Adrenal gland (tissue), 12 donors: ENCODE results near the gene APOL1. TPM values are rescaled to one million over a fixed set of nuclear protein-coding genes. Genes with fewer than 3 reads are reported as not detected.

Experiments used
- DNase-seq, 7 donors: peaks; one replicate each; pipeline ENCODE4 v3.0.0-alpha.2; 2019 to 2020
- H3K27ac ChIP-seq, 5 donors: fragments of 200-600 bp; sonication (generic) in 4 of 5; 1 replicate in 3 of 5; 2 replicates in 2 of 5; pipeline versions ENCODE4 v1.5.1 to v1.8.0; 2016 to 2020; ENCODE audit warnings: mild to moderate bottlenecking in 1 of 5
- H3K27me3 ChIP-seq: fragments of 200-600 bp; 2 replicates; pipeline ENCODE4 v1.8.0; 2021
- H3K36me3 ChIP-seq, 2 donors: fragments of 200-600 bp; replicated peaks in 1 of 2; 1 replicate in 1 of 2; 2 replicates in 1 of 2; pipeline versions ENCODE4 v1.5.1 to v1.8.0; 2018 to 2022
- H3K4me1 ChIP-seq, 2 donors: fragments of 200-600 bp; replicated peaks in 1 of 2; 1 replicate in 1 of 2; 2 replicates in 1 of 2; pipeline versions ENCODE4 v1.5.1 to v1.8.0; 2018 to 2021
- H3K4me3 ChIP-seq, 4 donors: fragments of 200-600 bp; sonication (generic) in 3 of 4; one replicate each; pipeline ENCODE4 v1.5.1; 2016 to 2018
- H3K9me3 ChIP-seq, 3 donors: fragments of 200-600 bp; sonication (generic) in 1 of 3; replicated peaks in 1 of 3; 1 replicate in 2 of 3; 2 replicates in 1 of 3; pipeline versions ENCODE4 v1.5.1 to v1.8.0; 2016 to 2021
- POLR2A ChIP-seq, 2 donors: fragments of 450-650 bp; IDR thresholded peaks; one replicate each; pipeline ENCODE4 v1.6.1; 2017; ENCODE audit warnings: antibody characterized with exemption in 2 of 2, mild to moderate bottlenecking in 2 of 2, moderate library complexity in 1 of 2
- WGBS, 4 donors: extraction: QIAGEN DNeasy Blood & Tissue Kit in 2 of 4; methylation state at CpG; one replicate each; pipeline versions ENCODE4 v1.1.5 to v1.1.7; 2013 to 2017; 5-methylcytosine and 5-hydroxymethylcytosine counted together
- intact Hi-C, 2 donors: fragments of 100-400 bp; cut with DNase I; formaldehyde crosslinking; loops; one replicate each; pipeline versions ENCODE4 v1.14.1 to v1.15.0; 2022 to 2023
- polyA plus RNA-seq, 3 donors: library from polyadenylated mRNA; stranded (reverse); fragments of 200-250 nt in 2 of 3; fragments of 350-450 nt in 1 of 3; fragmentation: Illumina TruSeq in 1 of 3; extraction: RNeasy Lipid Tissue Mini Kit (QIAGEN cat#74804) in 1 of 3; gene quantifications; one replicate each; pipeline ENCODE4 v1.2.3, GENCODE V29; 2013 to 2014
- total RNA-seq, 9 donors: library from RNA; depleted of rRNA in 4 of 9; stranded (reverse); fragments of >200 nt in 4 of 9; fragments of 120-200 nt in 1 of 9; fragmentation: NEBNext Ultra II Directional in 1 of 9; extraction: Animal tissue kit (Norgen Biotek cat#: 25700) in 1 of 9; gene quantifications; one replicate each; pipeline versions ENCODE4 v1.1.0 to v1.2.4, GENCODE V29; 2013 to 2023
- TF ChIP-seq, protein P1 (sequence below), 6 experiments: fragments of 450-650 bp in 4 of 6; fragments of 200-600 bp in 2 of 6; sonication (generic) in 1 of 6; IDR thresholded peaks; 1 replicate in 5 of 6; 2 replicates in 1 of 6; pipeline versions ENCODE4 v1.5.1 to v1.8.0; 2016 to 2021; ENCODE audit warnings: antibody characterized with exemption in 6 of 6, mild to moderate bottlenecking in 2 of 6, moderate library complexity in 1 of 6
- donor health status: healthy with polysubstance abuse.
- donor health status: Bipolar disorder and iron deficiency.
- donor health status: DM: yes; HTN: yes; CAD: no.
- donor health status: DM: no; HTN: no; CAD: no.
- donor health status: DM: no; HTN: no; CAD: no.
- donor health status: DM: yes; HTN: yes; CAD: no.

The APOL1 gene
- total and polyA plus RNA-seq, 12 donors, result 2.1 to 39.0 (median 25.5) TPM

DNA sequence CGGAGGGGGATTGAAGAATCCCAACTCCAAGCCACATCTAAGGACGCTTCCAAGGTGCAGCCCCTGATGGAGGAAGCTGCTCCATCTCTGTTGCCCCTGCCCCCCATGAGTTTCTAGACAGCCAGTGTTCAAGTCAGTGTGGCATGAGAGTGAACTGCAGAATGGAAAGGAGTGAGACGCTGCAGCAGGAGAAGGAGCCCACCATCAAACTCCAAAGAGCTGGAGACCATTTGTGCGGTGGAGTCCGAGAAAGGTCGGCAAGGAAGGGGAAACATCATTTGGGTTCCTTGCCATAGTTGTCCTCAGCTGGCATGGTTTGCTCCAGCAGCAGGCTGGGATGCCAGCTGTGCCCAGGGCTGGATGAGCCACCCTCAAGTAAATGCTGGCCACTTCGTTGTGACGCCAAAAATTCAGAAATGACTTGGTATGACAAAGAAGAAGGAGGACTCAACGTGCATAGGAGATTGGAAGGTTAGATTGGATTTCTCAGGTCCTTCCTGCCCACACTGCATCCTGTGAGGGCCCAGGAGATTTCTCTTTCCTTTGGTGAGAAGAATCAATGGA lies 30.0 kb upstream of the APOL1 start:
- DNase-seq, result peak in 1 of 7 donors; percentile 39
- Histone ChIP-seq H3K9me3 (no peaks in the 10 kb centered on the region), H3K27me3 (no peaks in the 10 kb centered on the region), H3K36me3 (peaks cover 0 to 8% of the 10 kb centered on the region in 2 donors), H3K4me1 (no peaks in the 10 kb centered on the region), H3K27ac (no peak overlapping the region), H3K4me3 (no peak overlapping the region)
- intact Hi-C loops, result no loop called here
- no peak for TF ChIP-seq POLR2A (IDR thresholded peaks at IDR 0.05)
- WGBS, 4 donors, result 82 to 91% (median 88%) methylated on average over 9 of the region's 9 CpGs

DNA sequence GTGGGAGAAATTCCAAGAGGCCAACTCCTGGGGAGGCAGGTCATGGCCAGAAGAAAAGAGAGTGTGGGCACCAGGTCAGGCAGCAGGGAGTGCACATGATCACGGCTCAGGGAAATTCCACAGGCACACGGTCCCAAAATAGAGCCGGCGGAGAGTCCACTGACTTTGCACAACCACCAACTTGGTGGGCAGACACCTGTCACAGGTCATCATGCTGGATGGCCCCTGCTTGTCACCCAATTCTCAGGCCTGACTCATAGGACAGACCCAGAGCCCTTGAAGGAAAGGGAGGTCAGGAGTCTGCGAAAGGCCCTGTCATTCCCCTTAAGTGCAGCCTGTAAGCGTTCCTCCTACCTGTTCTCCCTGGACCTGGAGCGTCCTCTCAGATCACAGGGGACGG lies 29.4 kb upstream of the APOL1 start:
- Histone ChIP-seq H3K9me3 (no peaks in the 10 kb centered on the region), H3K4me3 (no peak overlapping the region), H3K36me3 (peaks cover 0 to 13% of the 10 kb centered on the region in 2 donors), H3K27ac (no peak overlapping the region), H3K27me3 (no peaks in the 10 kb centered on the region), H3K4me1 (no peaks in the 10 kb centered on the region)
- DNase-seq, result peak in 1 of 7 donors; percentile 39
- TF ChIP-seq, protein P1, sequence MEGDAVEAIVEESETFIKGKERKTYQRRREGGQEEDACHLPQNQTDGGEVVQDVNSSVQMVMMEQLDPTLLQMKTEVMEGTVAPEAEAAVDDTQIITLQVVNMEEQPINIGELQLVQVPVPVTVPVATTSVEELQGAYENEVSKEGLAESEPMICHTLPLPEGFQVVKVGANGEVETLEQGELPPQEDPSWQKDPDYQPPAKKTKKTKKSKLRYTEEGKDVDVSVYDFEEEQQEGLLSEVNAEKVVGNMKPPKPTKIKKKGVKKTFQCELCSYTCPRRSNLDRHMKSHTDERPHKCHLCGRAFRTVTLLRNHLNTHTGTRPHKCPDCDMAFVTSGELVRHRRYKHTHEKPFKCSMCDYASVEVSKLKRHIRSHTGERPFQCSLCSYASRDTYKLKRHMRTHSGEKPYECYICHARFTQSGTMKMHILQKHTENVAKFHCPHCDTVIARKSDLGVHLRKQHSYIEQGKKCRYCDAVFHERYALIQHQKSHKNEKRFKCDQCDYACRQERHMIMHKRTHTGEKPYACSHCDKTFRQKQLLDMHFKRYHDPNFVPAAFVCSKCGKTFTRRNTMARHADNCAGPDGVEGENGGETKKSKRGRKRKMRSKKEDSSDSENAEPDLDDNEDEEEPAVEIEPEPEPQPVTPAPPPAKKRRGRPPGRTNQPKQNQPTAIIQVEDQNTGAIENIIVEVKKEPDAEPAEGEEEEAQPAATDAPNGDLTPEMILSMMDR (IDR thresholded peaks at IDR 0.05), result no peak
- TF ChIP-seq POLR2A (IDR thresholded peaks at IDR 0.05), result no peak
- WGBS, 4 donors, result 86 to 96% (median 88%) methylated on average over 5 to 8 of the region's 8 CpGs
- intact Hi-C loops, result no loop called here

DNA sequence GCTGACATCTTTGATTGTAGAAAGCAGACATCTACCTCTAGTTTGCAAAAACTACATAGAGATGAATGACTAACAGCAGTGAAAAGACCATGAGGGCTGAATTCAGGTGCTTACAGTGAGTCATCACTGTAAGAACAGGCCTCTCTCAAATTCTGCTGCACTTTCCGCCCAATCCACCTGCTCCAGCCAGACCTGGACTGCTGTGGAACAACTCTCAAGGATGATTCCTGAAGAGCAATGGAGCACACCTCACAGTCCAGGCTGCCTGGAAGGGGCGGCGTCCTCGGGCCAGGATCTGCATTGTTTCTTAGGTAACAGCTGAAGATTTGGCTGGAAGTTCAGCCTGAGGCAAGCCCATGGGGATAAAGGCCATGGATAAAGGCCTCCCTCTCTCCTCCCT lies 28.7 kb upstream of the APOL1 start:
- Histone ChIP-seq H3K4me3 (no peak overlapping the region), H3K4me1 (no peaks in the 10 kb centered on the region), H3K27me3 (no peaks in the 10 kb centered on the region), H3K27ac (no peak overlapping the region), H3K9me3 (no peaks in the 10 kb centered on the region), H3K36me3 (peaks cover 0 to 21% of the 10 kb centered on the region in 2 donors)
- WGBS, 4 donors, result 60 to 95% (median 87%) methylated on average over 1 to 4 of the region's 4 CpGs
- intact Hi-C loops, result no loop called here
- TF ChIP-seq, protein P1 (IDR thresholded peaks at IDR 0.05), result no peak
- no peak for TF ChIP-seq POLR2A (IDR thresholded peaks at IDR 0.05)
- peak in 1 of 7 donors; percentile 48 for DNase-seq

DNA sequence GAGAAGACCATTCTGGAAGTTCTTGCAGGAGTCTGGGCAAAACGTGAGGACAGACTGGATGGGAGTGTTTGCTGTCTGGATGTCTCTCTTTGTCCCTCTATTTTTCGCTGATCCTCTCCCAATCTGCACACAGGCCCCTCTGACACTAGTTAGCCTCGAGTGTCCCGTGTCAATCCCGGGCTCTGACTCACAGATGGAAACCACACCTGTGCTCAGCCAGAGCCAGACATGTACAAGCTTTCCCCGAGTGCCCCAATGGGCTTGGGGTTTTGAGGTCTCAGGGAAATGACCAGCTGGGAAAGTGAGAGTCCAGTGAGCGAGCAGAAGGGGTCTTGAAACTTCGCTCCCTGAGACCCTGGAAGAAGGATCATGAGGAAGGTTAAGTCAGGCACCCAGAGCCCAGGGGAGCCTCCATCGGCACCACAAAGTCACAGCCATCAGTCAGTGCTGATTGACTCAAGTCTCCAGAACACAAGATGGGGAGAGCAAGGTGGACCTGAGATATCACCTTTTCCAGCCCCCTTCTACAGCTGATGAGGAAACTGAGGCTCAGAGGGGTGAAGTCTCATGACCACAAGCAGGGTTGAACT lies 27.5 kb upstream of the APOL1 start:
- H3K4me3 ChIP-seq, result no peak overlapping the region
- 87 to 91% (median 89%) methylated on average over 8 to 9 of the region's 9 CpGs for WGBS, 4 donors
- no peak for TF ChIP-seq POLR2A (IDR thresholded peaks at IDR 0.05)
- TF ChIP-seq, protein P1 (IDR thresholded peaks at IDR 0.05), result no peak
- peak in 1 of 7 donors; percentile 46 for DNase-seq
- H3K27ac ChIP-seq, result no peak overlapping the region
- no peaks in the 10 kb centered on the region for H3K4me1 ChIP-seq
- no peaks in the 10 kb centered on the region for H3K9me3 ChIP-seq
- intact Hi-C loops, result no loop called here
- H3K27me3 ChIP-seq, result no peaks in the 10 kb centered on the region
- peaks cover 0 to 32% of the 10 kb centered on the region in 2 donors for H3K36me3 ChIP-seq

DNA sequence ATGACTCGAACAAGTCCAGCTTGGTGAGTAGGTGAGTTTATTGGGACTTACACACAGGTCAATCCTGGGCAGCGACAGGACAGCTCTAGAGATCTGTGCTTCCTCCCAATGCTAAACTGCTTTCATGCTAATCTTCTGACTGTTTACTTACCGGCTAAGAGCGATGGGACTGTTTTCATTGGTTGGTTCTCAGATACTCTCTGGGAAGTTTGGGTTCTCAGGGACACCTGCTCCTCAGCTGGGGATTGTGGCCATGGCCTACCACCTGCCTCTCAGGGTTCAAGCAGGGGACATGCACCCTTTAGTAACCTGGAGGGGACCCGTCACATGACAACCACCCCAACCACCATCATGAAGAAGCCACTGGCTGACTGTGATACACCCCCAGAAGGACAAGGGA lies 26.7 kb upstream of the APOL1 start:
- H3K36me3 ChIP-seq, result peaks cover 0 to 39% of the 10 kb centered on the region in 2 donors

More for the DNA sequence above, 26.7 kb upstream of the APOL1 start:
- no peaks in the 10 kb centered on the region for H3K27me3 ChIP-seq
- 94 to 100% (median 97%) methylated on average over 3 to 5 of the region's 5 CpGs for WGBS, 4 donors
- no peak overlapping the region for H3K27ac ChIP-seq
- intact Hi-C loops, result no loop called here
- no peaks in the 10 kb centered on the region for H3K9me3 ChIP-seq
- peak in 1 of 7 donors; percentile 35 for DNase-seq
- TF ChIP-seq, protein P1 (IDR thresholded peaks at IDR 0.05), result no peak
- TF ChIP-seq POLR2A (IDR thresholded peaks at IDR 0.05), result no peak
- no peak overlapping the region for H3K4me3 ChIP-seq
- H3K4me1 ChIP-seq, result no peaks in the 10 kb centered on the region
